A673 (cell line): ENCODE data around the gene ZNHIT3. TPM values are rescaled to one million over a fixed set of nuclear protein-coding genes. Genes with fewer than 3 reads are reported as not detected.

Source experiments
- BruUV-seq: library from RNA; stranded (reverse); fragments of 400-500 nt; replicated peaks from 2 replicates; lab custom pipeline; 2021; lab: Mats Ljungman, UMichigan
- CTCF ChIA-PET: fragments of 300-600 bp; sonication (Branson Sonifier 250); formaldehyde crosslinking; loops from one replicate; lab custom pipeline; 2022; ENCODE audit warnings: antibody characterized with exemption; lab: Charles Lee
- POLR2A ChIA-PET: fragments of 300-600 bp; sonication (Branson Sonifier 250); formaldehyde crosslinking; loops from one replicate; lab custom pipeline; 2022; ENCODE audit warnings: antibody characterized with exemption; ENCODE audit not compliant: low non-redundant PET; lab: Charles Lee
- DNase-seq: peaks from one replicate; pipeline ENCODE4 v3.0.0-alpha.2; 2015; ENCODE audit warnings: low spot score
- H3K27ac ChIP-seq: fragments of 200-600 bp; sonication (generic); 2 replicates; pipeline ENCODE4 v1.5.1; 2016; ENCODE audit warnings: mixed run types, low read depth, mild to moderate bottlenecking, mixed read lengths, antibody characterized with exemption, low read length; ENCODE audit not compliant: poor library complexity, severe bottlenecking
- H3K27me3 ChIP-seq: fragments of 200-600 bp; sonication (generic); replicated peaks from 2 replicates; pipeline ENCODE4 v1.6.1; 2017; ENCODE audit warnings: mixed run types, low read depth, mild to moderate bottlenecking, mixed read lengths, antibody characterized with exemption, low read length; ENCODE audit not compliant: insufficient read depth, poor library complexity
- H3K36me3 ChIP-seq: fragments of 200-600 bp; sonication (generic); 2 replicates; pipeline ENCODE4 v1.6.1; 2016; ENCODE audit warnings: mixed run types, mild to moderate bottlenecking, mixed read lengths, antibody characterized with exemption, low read length; ENCODE audit not compliant: insufficient read depth, poor library complexity, severe bottlenecking
- H3K4me1 ChIP-seq: fragments of 200-600 bp; sonication (generic); 2 replicates; pipeline ENCODE4 v1.6.1; 2017; ENCODE audit warnings: mixed run types, mild to moderate bottlenecking, mixed read lengths, antibody characterized with exemption, low read length; ENCODE audit not compliant: insufficient read depth, poor library complexity, severe bottlenecking
- H3K4me3 ChIP-seq: fragments of 200-600 bp; sonication (generic); 2 replicates; pipeline ENCODE4 v1.5.1; 2016; ENCODE audit warnings: low read depth, mixed run types, mild to moderate bottlenecking, mixed read lengths, low read length; ENCODE audit not compliant: poor library complexity, severe bottlenecking
- H3K9me3 ChIP-seq: fragments of 200-600 bp; sonication (generic); 2 replicates; pipeline ENCODE4 v1.6.1; 2016; ENCODE audit warnings: mixed run types, low read depth, mild to moderate bottlenecking, mixed read lengths, antibody characterized with exemption, low read length; ENCODE audit not compliant: poor library complexity, severe bottlenecking
- CTCF ChIP-seq: fragments of 300-800, 200-600 bp; sonication (generic); conservative IDR thresholded peaks from 2 replicates; pipeline ENCODE4 v1.5.1; 2017; ENCODE audit warnings: low read depth, mild to moderate bottlenecking, antibody characterized with exemption, low read length, moderate library complexity, mixed read lengths
- EZH2 ChIP-seq: fragments of 200-600 bp; sonication (generic); IDR thresholded peaks from 2 replicates; pipeline ENCODE4 v1.6.1; 2017; ENCODE audit warnings: borderline replicate concordance, low read depth, mild to moderate bottlenecking, mixed read lengths, antibody characterized with exemption, low read length; ENCODE audit not compliant: poor library complexity, severe bottlenecking
- intact Hi-C: fragments of 100-400 bp; cut with micrococcal nuclease; formaldehyde crosslinking; loops from one replicate; pipeline ENCODE4 v1.10.0; 2022; ENCODE audit not compliant: unreplicated experiment
- total RNA-seq: library from RNA; stranded (reverse); gene quantifications from 2 replicates; pipeline ENCODE4 v1.2.3, GENCODE V29; 2021

Gene ZNHIT3
- total RNA-seq, 1 experiment from 2014 or later, result 35.2 TPM

DNA sequence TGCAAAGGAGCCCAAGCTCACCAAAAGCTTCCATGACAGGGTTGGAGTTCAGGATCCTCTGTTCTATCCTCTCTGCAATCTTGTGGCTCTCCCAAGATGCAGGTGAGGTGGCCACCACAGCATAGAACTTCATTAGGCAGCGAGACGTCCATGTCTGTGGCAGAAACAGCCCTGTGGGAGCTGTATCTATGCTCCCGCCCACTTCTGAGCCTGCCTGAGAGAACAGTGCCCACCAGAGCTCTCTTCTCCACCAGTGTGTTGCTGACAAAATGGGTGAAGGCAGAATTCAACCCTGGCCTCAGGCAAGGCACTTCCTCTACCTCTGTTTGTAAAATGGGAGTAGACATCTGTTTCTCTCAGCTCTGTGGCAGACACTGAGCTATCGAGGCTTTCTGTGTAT is 29.4 kb downstream of the ZNHIT3 start:
- Histone ChIP-seq H3K36me3 (no peaks in the 10 kb centered on the region), H3K4me1 (no peaks in the 10 kb centered on the region), H3K4me3 (no peak overlapping the region), H3K9me3 (no peaks in the 10 kb centered on the region), H3K27ac (no peak overlapping the region), H3K27me3 (no peaks in the 10 kb centered on the region)
- no TSS peak for BruUV-seq
- intact Hi-C loops, result no loop called here
- TF ChIP-seq CTCF, result no peak
- no peak for TF ChIP-seq EZH2
- no peak for DNase-seq
- POLR2A ChIA-PET, result no interaction called here
- CTCF ChIA-PET, result no interaction called here

GRCh38 chr17:36523113-36523512 is 36.6 kb downstream of the ZNHIT3 start:
- no peak for DNase-seq
- ChIA-PET CTCF (no interaction called here), POLR2A (no interaction called here)
- Histone ChIP-seq H3K27me3 (no peaks in the 10 kb centered on the region), H3K4me3 (no peak overlapping the region), H3K4me1 (no peaks in the 10 kb centered on the region), H3K36me3 (peaks cover 9% of the 10 kb centered on the region), H3K27ac (no peak overlapping the region), H3K9me3 (no peaks in the 10 kb centered on the region)
- TF ChIP-seq CTCF, result no peak
- TF ChIP-seq EZH2, result no peak
- no TSS peak for BruUV-seq
- intact Hi-C loops, result no loop called here

DNA sequence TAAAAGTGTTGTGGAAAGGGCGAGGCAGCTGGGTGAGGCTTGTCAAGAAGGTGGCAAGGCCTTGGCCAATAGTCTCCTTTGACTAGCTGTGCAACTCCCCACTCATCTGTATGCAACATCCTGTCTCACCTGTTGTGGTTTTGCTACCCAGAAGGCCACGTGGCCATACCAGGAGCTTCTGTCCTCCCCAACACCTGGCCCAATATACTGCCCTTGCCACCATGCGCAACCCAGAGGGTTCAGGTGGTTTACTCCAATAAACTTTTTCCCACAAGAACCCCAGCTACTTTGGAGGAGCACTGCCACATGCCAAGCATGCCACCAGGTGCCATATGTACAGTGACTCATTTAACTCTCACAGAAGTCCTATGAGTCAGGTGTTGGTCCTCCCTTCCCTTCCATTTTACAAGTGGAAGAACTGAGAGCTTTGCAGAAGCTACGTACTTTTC is 38.0 kb downstream of the ZNHIT3 start:
- intact Hi-C loops, result no loop called here
- H3K27ac ChIP-seq, result no peak overlapping the region
- no peaks in the 10 kb centered on the region for H3K4me1 ChIP-seq
- H3K9me3 ChIP-seq, result no peaks in the 10 kb centered on the region
- ChIA-PET POLR2A (no interaction called here), CTCF (no interaction called here)
- peaks cover 9% of the 10 kb centered on the region for H3K36me3 ChIP-seq
- no peak overlapping the region for H3K4me3 ChIP-seq
- H3K27me3 ChIP-seq, result no peaks in the 10 kb centered on the region
- no TSS peak for BruUV-seq
- TF ChIP-seq EZH2 (no peak), CTCF (no peak)
- DNase-seq, result no peak
